G401.6 (cell line): ENCODE results near the gene CD3D.

Experiments
- FAIRE-seq: peaks from 2 replicates; lab custom pipeline; 2012; peaks lifted over from hg19 to GRCh38; lab: Jason Lieb, UNC

Gene CD3D

DNA sequence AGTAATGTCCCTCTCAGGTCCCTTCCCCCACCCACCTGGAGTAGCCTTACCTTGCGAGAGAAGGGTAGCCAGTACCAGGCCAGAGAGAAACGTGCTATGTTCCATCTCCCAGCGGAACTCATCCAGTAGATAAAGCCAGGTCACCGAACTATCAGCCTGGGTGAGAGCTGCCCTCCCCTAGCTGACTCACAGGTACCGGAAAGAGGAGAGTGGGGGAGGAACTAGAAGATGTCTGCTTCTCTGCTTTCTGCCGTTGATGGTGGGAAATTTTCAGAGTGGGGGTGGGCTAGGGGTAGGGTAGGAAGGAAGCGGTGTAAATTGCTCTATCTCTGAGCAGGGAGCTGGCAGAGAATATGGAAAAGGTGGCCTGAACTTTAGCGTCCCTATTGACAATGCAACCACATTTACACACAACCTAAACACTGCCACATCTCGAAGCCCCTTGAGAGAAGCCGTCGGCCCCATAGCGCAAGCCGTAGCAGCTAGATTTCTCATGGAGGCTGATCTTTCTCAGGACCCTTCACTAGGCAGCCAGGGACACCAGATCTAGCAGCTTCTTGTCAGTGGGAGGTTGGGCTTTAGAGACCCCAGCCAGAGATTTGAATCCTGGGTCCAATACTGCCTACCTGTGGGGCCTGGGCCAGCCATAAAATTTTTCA lies at the start of gene CD3D:
Gene CD3D, minus strand, starts transcription at position 203 of the 659 bp plus-strand sequence. Its CDS starts 98 bp downstream, at position 105.
- no peak for FAIRE-seq

DNA sequence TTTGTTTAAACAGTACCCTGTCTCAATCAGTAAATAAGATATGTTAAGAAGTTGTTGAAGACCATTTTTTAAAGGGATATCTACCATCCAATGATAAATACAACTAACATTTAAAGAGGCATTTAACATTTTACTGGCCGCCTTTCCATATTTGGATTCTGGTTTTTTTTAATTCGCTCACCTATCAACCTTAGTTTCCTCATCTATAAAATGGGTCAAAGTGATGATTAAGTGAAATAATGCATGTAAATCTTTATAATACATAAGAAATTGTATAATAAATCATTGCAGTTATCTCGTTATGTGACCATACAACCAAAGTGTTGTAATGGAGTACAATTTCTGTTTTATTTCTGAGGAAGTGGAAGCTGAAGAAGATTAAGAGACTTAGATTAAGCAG lies 41.2 kb upstream of the CD3D start:
- no peak for FAIRE-seq

DNA sequence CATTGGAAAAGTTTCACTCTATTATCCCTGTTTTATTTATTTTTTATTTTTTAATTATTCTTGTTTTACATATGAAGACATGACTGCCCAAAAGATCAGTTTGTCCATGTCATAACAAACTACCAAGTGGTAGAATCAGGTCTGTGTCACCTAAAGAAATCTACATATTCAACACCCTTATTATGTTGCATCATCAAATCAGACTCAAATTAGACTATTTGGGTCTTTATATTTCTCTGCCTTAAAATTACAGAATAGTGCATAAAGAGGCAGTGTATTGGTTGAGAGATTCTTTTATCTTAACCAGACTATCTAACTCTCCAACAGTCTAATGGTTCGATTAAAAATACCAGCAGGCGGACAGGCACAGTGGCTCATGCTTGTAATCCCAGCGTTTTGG lies 40.4 kb upstream of the CD3D start:
- FAIRE-seq, result no peak

DNA sequence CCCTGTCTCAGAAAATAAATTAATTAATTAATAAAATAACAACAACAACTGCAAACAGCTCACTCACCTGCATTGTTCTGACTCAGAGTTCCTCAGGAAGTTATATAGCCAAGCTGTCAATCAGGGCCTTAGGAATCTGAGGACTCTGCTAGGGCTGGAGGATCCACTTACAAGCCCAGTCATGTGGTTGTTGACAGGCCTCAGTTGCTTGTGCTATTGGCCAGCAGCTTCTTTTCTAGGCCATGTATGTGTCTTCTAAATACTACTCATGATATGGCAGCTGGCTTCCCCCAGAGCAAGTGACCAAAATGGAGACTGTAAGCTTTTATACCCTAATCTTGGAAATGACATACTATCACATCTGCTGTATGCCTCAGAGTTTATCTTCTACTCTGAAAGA lies 38.1 kb upstream of the CD3D start:
- FAIRE-seq, result no peak

DNA sequence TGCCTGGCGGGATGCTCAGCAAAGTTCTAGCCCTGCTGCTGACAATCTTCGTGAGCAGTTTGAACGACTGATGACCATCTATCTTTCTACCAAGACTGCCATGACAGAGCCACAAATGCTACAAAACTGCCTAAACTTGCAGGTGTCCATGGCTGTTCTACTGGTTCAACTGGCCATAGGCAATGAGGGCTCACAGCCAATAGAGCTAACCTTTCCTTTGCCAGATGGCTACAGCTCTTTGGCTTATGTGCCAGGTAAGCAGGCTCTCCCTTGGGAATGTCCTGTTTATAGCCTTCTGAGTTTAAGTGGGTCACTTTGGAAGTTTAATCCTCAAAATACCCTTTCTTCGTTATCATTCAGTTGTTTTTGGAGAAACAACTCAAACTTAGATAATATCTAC lies 37.0 kb upstream of the CD3D start:
- FAIRE-seq, result no peak

DNA sequence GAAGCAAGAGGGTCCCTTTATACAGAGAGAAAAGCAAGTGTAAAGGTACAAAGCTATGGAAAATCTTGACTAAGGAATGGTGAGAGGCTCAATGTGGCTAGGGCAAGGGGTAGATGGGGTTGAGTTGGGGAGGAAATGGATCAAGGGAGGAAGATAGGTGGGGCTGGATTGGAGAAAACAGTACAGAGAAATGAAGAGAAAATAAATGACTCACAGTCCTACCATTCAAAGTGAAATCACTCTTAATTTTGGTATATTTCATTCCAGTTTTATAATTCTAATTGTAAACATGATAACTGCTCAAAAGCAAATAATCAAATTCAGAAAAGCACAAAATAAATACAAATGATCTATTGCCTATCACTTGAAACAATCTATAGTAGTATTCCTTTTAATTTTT lies 33.5 kb upstream of the CD3D start:
- FAIRE-seq, result no peak

DNA sequence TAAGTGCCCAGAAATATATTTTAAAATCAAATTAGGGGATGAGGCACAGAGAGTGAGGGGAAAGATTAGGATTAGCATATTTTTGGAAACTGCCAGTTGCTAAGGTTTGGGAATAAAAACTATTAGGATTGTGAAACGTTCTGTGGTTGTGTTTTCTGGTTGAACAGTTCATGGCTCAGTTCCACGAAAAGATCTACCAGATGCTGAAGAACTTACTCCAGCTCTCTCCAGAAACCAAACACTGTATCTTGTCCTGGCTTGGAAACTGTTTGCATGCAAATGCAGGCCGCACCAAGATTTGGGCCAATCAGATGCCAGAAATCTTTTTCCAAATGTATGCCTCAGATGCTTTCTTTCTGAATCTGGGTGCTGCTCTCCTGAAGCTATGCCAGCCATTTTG lies 32.2 kb upstream of the CD3D start:
- no peak for FAIRE-seq

DNA sequence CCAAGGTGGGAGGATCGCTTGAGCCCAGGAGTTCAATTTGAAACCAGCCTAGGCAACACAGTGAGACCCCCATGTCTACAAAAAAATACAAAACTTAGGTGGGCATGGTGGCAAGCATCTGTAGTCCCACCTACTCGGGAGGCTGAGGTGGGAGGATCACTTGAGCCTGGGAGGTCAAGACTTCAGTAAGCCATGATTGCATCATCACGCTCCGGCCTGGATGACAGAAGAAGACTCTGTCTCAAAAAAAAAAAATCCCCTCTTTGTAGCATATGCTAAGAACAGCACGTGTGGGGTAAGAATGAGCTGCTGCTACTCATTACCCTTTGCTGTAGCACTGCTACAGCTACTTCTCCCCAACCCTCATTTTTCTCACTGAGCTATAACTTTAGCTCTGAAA lies 31.4 kb upstream of the CD3D start:
- FAIRE-seq, result no peak

DNA sequence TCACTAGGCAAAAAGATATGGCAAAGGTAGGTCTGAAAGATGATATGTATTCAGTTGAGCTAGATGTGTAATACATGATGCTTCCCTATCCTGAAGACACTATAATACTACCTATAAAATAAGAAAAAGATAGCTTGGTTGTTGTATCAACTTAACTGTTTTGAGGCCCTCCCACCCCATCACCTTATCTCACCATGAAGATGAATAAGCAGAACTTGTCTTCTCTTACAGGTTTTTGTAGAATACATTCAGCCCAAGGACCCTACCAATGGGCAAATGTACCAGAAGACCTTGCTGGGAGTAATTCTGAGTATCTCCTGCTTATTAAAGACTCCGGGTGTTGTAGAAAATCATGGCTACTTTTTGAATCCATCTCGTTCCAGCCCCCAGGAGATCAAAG lies 30.8 kb upstream of the CD3D start:
- FAIRE-seq, result no peak

DNA sequence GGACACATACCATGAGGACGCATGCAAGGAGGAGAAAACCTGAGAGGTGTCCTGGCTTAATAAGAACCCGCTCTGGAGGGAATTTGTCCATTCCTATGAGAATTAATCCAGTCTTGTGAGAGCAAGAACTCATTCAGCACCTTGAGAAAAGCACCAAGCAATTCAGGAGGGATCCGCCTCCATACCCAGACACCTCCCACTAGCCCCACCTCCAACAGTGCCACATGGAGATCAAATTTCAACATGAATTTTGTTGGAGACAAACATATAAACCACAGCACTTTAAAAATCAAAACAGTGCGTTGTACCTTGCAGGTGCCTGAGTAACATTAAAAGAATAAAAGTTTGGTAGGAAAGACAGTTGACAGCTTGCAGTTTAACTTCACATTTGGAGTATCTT lies 28.3 kb upstream of the CD3D start:
- FAIRE-seq, result no peak

DNA sequence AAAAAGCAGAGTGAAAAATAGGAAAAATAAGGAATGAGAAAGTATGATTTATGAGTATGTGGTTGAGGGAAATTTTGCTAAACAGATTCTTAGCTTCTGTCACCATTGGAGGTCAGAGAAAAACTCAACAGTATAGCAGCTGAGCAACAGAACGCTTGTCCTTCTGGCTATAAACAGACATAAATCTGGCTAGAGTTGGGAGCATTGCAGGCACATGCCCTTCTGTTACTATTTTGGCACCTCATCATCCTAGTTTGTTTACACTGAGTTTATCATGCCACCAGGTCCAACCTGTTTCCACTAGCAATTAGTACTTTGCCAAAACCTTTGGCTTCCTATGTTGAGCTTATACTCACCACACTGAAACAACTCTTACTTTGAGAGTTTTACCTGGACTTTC lies 23.8 kb upstream of the CD3D start:
- FAIRE-seq, result no peak

DNA sequence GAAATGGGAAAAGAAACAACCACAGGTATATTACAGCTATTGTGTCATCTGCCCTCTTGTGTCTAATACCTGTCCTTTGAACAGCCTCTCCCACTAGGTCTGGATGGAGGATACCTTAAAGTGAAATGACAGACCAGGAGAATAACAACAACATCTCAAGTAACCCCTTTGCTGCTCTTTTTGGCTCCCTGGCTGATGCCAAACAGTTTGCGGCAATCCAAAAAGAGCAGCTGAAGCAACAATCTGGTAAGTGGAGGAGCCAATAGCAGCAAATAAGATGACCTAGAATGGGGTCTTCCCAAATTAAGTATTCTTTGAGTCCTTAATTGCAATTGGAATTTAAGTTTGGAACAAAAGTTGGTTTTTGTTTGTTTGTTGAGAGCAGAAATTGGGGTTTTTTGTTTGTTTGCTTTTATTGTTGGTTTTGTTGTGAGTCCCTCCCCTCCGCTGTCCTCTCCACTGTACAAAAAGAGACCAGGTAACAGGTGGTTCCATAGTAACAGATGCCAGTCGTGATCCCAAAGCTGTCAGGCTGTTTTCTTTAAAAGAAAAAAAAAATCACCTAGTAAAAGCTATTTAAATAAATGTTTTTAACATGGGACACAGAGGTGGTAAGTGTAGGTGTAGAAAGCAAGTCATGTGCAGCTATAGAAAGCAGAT lies 22.6 kb upstream of the CD3D start:
- FAIRE-seq, result no peak

DNA sequence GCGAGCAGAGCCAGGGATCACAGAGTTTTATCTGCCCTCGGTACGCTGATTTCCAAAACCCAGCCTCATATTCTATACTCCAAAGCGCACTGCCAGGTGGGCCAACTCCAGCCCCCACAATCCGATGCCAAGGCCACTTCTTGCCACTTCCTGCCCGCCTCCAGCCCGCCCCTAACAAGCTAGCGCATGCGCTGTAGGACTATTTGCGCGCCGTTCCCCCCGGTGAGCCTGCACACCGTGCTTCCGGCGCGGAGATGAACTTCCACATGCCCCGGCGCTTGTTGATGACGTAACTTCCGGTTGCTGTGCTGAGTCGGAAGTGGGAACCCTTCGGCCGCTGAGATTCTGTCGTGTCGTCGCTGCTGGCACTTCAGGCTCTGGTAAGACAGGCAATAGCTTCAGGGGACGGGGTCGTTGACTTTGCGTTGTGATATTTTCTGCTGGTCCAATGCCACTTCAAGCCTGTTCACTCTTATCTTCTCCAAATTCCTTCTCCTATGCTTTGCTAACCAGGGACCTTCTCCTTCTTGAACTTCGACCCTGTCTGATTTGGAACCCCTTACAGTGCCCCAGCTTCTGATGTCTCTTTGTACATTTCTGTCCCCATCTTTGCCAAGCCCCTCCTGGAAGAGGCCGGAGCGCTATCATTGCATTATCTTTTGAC lies 16.9 kb upstream of the CD3D start, which contains the start of gene UBE4A:
Gene UBE4A, plus strand, starts transcription at position 306 of the 664 bp plus-strand sequence. CDS start 5,481 bp downstream, outside the sequence.
- FAIRE-seq, result peak; percentile 86

DNA sequence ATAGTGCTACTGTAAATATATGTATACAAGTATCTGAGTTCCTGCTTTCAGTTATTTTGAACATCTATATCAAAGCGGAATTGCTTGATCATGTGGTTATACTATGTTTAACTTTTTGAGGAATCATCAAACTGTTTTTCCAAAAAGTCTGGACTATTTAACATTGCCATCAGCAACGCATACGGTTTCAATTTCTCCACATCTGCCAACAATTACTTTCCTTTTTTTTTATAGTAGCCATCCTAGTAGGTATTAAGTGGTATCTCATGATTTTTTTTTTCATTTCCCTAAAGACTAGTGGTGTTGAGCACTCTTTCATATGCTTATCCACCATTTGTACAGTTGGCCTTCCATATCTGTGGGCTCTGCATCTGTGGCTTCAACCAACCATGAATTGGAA lies 15.6 kb upstream of the CD3D start:
- FAIRE-seq, result no peak

DNA sequence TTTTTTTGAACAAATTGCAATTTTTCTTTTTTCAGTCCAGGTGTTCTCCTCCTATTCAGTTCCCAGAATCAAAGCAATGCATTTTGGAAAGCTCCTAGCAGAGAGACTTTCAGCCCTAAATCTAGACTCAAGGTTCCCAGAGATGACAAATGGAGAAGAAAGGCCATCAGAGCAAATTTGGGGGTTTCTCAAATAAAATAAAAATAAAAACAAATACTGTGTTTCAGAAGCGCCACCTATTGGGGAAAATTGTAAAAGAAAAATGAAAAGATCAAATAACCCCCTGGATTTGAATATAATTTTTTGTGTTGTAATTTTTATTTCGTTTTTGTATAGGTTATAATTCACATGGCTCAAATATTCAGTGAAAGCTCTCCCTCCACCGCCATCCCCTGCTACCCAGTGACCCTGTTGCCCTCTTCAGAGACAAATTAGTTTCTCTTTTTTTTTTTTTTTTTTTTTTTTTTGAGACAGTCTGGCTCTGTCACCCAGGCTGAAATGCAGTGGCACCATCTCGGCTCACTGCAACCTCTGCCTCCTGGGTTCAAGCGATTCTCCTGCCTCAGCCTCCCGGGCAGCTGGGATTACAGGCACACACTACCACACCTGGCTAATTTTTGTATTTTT lies 10.7 kb upstream of the CD3D start:
- peak; percentile 89 for FAIRE-seq

DNA sequence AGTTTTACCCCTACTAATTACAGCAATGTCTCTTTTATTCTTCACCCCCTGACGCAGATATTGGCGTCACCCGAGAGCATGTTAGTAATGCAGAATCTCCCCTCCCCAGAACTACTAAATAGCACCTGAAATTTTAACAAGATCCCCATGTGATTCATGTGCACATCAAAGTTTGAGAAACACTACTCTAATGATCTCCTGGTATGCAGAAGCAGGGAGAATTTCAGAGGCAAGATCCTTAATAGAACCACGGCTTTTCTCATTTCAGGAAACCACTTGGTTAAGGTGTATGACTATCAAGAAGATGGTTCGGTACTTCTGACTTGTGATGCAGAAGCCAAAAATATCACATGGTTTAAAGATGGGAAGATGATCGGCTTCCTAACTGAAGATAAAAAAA lies 7.0 kb upstream of the CD3D start:
- no peak for FAIRE-seq

DNA sequence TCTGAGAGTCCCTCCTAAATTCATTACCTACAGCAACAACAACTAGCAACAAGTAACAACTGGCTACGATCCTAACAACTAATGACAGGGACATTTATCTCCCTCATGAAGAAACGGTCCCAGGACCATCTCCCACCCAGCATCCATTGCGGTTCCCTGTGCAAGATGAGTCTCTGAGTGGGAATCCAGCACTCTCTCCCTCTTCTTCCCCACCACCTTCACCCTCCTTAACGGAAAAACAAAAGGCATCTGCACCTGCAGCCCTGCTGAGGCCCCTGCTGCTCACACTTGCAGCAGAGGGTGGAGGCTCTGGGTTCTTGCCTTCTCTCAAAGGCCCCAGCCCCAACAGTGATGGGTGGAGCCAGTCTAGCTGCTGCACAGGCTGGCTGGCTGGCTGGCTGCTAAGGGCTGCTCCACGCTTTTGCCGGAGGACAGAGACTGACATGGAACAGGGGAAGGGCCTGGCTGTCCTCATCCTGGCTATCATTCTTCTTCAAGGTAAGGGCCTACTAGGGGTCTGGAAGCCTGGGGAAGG lies 1.5 kb upstream of the CD3D start, which contains the start of gene CD3G:
Gene CD3G, plus strand, starts transcription at position 364 of the 535 bp plus-strand sequence. Its CDS starts 80 bp downstream, at position 444.
- no peak for FAIRE-seq

DNA sequence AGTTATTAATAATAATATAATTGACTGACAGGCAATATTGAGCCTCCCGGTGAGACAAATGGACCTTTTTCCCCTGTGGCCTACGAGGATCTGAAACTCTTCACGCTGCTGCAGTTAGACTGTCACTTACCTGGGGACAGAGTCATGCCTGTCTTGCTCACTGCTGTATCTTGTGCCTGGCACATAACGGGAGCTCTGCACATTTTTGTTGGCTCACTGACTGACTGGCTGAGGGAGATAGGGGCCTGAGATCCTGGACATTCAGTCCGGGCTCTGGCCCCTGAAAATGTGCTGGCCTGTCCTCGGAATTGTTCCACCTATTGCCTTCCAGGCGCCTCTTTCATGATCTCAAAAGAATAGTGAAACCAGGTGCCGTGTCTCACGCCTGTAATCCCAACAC lies 743 bp upstream of the CD3D start:
- FAIRE-seq, result no peak

DNA sequence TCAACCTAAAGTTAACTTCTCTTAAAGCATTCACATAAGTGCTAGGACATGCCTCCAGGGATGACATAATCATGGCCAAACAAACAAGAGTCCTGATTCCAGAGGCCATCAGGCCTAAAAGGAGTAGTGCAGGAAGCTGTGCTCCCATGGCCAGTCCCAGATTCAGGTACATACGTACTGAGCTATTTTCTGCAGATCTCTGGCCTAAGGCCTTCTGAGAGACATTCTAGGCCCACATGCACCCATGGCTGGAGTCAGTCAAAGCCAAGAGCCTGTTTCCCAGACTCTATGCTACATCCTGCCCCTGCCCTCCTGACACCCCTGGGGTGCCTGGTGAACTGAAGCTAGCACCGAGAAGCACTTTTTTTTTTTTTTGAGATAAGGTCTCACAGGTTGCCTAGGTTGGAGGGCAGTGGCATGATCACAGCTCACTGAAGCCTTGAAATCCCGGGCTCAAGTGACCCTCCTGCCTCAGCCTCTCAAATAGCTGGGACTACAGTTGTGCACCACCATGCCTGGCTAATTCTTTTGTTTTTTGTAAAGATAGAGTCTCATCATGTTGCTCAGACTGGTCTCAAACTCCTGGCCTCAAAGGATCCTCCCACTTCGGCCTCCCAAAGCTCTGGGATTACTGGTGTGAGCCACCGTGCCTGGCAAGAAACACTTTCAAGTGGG lies 553 bp downstream of the CD3D start:
- FAIRE-seq, result no peak

DNA sequence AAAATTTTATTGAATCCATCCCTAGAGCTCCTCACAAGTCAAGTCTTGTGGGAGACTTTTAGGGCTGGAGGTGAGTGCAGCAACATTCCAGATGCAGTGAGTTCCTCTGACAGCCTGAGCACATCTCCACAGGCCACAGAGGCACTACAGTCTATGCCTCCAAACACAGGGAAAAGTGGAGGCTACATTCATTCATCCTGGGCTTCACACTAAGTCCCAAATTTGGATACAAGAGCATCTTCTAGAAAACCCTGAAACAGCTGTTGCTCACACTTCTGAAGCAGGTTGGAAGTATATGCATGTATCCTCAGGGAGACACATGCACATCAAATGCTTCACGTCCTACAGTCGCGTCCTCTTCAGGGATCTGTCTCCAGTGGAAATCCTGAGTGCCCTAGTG lies 1.2 kb downstream of the CD3D start:
- no peak for FAIRE-seq

DNA sequence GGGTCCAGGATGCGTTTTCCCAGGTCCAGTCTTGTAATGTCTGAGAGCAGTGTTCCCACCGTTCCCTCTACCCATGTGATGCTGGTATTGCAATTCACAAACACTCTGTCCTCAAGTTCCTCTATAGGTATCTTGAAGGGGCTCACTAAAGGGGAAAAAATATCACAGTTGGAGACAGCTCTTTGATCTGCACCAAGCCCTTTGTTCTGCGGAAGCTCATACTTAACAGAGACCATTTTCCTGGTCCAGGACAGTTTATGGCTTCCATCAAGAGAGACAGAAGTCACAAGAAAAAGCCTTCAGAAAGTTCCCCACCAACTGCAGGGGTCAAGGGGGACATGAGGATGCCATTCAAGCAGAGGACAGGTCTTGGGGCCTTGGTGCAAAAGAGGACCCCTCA lies 2.1 kb downstream of the CD3D start:
- no peak for FAIRE-seq

DNA sequence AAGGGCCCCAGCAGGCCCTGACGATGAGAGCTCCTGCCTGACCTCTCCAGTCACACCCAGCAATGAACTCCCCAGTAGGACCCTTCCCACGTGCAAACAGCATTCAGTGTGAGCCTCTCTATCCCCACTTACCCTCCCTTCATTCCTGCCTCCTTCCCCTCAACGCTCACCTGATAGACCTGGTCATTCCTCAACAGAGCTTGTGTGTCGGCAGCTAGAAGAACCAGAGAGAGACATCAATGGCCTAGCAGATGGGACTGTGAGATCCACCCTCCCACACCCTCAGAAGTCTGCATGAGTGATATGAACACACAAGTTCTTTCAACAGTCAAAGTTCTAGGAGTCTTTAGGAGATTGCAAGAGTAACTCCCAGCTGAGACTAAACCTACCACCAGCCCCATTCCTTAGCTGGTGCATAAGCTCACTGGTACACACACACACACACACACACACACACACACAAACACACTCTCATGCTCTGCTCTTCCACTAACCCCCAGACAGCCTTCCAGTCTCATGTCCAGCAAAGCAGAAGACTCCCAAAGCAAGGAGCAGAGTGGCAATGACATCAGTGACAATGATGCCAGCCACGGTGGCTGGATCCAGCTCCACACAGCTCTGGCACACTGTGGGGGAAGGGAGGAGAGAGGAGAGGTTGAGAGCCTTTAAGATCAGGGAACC lies 3.1 kb downstream of the CD3D start:
- no peak for FAIRE-seq
